Measurements from ENCODE around the gene MAGI1.

DNA sequence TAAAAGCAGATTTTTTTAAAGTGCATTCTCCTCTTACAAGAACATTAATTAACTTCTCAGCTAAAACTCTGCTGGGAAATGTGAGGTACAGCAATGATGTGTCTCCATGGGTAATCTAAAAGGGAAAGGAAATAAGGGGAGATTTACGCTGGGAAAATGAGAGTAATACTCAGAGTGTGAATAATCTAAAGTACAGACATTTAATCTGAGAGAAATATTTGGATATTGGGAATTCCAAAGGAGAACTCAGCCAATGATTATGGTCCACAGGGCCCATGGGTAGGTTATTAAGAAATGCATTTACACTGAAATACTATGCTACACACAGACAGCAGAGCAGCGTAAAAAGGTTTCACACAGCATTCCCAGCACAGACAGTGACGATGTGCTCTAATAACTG lies 229.9 kb downstream of the MAGI1 start:
- TF ChIP-seq, protein P1, sequence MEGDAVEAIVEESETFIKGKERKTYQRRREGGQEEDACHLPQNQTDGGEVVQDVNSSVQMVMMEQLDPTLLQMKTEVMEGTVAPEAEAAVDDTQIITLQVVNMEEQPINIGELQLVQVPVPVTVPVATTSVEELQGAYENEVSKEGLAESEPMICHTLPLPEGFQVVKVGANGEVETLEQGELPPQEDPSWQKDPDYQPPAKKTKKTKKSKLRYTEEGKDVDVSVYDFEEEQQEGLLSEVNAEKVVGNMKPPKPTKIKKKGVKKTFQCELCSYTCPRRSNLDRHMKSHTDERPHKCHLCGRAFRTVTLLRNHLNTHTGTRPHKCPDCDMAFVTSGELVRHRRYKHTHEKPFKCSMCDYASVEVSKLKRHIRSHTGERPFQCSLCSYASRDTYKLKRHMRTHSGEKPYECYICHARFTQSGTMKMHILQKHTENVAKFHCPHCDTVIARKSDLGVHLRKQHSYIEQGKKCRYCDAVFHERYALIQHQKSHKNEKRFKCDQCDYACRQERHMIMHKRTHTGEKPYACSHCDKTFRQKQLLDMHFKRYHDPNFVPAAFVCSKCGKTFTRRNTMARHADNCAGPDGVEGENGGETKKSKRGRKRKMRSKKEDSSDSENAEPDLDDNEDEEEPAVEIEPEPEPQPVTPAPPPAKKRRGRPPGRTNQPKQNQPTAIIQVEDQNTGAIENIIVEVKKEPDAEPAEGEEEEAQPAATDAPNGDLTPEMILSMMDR (IDR thresholded peaks at IDR 0.05) = no peak
- TF ChIP-seq EZH2 (IDR thresholded peaks at IDR 0.05; ENCODE audit: borderline replicate concordance, insufficient read depth, low read depth, low read length, poor library complexity, severe bottlenecking) = no peak
